Measurements from ENCODE around the gene UGT1A8.
"Not testable (repeated sequence)": the region's sequence is repeated elsewhere in the genome, so short reads cannot be mapped to it uniquely, and the experiment has no call there.

UGT1A8 gene

DNA sequence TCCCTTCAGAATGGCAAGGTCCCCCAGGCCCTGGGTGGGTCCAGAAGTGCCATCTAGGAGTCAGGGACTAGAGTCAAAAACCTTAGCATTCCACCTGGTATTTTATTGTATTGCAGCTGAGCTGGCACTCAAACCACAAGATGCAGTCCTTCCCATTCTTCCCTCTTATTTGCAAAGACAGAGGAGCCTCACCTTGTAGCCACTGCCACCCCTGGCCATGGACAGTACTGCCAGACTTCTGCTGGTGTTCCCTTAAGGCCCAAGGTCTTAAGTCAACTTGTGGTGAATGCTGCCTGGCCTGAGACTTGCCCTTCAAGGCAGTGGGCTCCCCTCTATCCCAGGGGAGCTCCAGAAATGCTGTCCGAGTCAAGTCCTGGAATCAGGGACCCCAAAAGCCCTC, 25.7 kb downstream of the UGT1A8 start:
- DNase-seq, result no peak

DNA sequence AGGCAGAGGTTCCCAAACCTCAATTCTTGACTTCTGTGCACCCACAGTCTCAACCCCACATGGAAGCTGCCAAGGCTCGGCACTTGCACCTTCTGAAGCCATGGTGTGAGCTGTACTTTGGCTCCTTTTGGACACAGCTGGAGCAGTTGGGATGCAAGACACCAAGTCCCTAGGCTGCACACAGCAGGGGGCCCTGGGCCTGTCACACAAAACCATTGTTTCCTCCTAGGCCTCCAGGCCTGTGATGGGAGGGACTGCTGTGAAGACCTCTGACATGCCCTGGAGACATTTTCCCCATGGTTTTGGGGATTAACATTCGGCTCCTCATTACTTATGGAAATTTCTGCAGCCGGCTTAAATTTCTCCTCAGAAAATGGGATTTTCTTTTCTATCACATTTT, 28.6 kb downstream of the UGT1A8 start:
- not testable (repeated sequence) for DNase-seq

DNA sequence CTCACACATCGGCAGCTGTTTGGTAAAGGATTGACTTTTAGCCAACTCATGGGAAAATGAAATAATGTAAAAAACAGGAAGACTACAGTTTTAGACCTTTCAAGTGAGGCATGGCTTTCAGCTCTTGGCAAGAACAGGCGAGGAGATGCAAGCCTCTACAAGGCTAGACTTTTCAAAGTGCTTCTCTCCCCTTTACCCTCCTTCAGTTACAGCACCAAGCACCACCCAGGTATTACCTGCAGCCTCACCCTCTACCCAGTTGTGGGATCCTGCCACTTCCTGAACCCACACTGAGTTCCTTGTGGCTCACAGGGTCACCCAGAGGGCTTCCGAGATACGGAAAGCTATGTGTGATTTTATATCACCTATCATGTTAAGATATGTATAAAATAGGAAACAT, 33.5 kb downstream of the UGT1A8 start:
- DNase-seq, result no peak

DNA sequence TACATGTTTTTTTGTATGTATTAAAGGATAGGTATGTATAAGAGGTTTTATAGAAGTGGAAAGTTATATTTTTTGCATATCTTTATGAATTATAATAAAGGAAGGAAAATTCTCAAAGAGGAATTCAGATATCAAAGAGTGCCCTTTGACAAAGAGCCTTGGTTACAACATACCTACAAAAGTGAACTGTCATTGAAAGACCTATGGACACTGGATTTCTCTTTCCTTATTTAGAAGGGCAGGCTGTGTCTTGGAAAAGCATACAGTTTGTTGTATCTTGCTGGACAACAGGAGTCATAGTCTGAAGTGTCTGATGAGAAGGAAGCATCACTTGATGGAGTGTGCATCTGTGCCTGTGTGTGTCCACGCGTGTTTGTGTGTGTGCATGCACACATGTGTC, 34.0 kb downstream of the UGT1A8 start:
- no peak for DNase-seq

DNA sequence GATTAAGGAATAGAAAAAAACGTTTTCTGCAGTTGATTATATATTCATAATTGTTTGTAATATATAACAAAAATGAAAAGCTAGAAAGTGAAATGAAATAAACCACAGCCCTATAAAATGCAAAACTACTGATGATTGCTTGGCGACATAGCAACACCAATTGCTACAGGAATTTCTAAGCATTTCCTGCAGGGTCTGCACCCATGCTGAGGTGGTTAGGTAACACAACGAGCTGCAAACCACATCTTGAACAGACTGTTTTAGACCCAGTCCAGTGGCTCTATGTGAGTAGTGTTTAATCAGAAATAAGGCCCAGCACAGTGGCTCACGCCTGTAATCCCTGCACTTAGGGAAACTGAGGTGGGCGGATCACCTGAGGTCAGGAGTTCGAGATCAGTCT, 37.1 kb downstream of the UGT1A8 start:
- no peak for DNase-seq

DNA sequence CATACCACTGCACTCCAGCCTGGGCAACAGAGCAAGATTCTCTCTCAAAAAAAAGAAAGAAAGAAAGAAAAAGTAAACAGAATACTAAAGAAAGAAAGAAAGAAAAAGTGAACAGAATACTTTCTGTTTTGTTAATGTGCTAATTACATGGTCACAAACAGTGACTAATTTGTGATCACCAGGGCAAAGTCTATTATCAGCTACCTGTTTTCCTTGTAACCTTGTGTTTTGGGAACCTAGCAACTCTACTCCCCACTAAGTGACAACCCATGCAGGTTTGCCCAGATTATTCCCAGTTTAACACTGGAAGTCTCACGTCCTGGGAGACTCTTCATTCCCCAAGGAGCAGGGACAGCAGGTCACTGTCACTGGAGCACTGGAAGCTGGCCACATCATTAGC, 37.6 kb downstream of the UGT1A8 start:
- no peak for DNase-seq

DNA sequence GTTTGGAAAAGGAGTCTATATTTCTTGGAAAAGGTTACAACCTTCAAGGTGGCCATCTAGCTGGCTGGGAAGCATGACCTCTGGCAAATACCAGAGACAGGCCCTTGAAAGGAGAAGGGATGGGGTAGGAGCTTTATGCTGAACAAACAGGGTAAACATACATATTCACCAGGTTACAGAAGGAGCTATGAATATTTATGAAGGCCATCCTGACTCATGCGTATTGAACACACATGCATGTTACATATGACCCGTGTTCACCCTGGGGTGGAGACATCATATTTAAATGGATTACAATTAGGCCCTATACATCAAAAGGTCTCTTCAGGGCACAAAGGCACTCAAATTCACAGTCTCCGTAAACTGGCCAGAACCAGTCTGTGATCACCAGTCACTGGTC, 38.5 kb downstream of the UGT1A8 start:
- DNase-seq, result not testable (repeated sequence)

DNA sequence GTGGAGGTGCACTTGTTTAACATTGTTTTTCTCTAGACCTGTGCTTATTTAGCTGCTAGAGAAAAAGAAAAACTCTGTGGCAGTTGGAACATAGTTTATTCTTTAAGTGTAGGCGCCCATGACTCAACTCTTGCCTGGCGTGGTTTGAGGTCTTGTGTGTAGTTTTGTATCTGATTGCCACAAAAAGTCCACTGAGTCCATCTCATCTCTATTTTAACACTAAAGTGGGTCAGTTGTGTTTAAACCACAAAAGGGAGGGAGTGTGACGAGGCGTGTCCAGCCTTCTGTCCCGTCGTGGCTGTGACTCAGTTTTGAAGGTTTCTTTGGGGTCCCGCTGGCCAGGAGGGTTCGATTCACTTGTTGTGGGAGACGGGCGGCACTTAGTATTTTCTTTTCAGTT, 39.0 kb downstream of the UGT1A8 start:
- no peak for DNase-seq

DNA sequence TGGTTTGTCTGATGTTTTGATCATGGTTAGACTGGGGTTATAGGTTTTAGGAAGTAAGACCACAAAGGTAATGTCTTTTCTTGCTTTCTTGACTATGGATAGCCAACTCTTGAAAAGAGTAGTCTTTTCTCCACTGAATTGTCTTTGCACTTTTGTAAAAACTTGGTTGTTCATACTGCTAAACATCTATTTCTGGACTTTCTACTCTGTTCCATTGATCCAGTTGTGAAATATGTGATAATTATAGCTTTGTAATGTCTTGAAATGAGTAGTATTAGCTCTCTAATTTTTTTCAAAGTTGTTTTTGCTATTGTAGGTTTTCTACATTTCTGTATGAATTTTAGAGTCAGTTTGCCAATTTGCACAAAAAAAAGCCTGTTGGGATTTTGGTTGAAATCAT, 41.2 kb downstream of the UGT1A8 start:
- DNase-seq, result no peak

DNA sequence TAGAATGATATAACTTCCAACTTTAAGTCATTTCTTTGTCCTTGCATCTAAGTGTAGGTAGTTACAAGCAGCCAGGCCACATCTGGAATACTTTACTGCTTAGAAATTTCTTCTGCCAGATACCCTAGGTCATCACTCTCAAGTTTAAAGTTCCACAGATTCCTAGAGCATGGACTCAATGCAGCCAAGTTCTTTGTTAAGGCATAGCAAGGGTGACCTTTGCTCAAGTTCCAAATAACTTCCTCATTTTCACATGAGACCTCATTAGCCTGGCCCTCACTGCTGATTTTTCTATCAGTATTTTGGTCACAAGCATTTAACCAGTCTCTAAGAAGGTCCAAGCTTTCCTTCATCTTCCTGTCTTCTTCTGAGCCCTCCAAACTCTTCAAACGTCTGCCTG, 46.5 kb downstream of the UGT1A8 start:
- no peak for DNase-seq

DNA sequence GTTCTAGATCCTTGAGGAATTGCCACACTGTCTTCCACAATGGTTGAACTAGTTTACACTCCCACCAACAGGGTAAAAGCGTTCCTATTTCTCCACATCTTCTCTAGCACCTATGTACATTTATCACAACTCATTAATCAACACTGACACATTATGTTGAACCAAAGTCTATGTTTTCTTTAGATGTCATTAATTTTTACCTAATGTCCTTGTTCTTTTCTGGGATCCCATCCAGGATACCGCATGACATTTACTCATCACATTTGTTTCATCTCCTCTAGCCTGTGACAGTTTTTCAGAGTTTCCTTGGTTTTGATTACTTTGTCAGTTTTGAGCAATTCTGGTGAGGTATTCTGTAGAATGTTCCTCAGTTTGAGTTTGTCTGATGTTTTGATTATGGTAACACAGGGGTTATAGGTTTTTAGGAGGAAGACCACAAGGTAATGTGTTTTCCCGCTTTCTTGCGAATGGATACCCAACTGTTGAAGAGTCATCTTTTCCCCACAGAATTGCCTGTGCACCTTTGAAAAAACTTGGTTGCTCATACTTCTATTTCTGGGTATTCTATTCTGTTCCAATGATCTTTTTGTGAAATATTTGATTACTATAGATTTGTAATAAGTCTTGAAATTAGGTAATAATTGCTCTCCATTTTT, 51.3 kb downstream of the UGT1A8 start:
- no peak for DNase-seq

DNA sequence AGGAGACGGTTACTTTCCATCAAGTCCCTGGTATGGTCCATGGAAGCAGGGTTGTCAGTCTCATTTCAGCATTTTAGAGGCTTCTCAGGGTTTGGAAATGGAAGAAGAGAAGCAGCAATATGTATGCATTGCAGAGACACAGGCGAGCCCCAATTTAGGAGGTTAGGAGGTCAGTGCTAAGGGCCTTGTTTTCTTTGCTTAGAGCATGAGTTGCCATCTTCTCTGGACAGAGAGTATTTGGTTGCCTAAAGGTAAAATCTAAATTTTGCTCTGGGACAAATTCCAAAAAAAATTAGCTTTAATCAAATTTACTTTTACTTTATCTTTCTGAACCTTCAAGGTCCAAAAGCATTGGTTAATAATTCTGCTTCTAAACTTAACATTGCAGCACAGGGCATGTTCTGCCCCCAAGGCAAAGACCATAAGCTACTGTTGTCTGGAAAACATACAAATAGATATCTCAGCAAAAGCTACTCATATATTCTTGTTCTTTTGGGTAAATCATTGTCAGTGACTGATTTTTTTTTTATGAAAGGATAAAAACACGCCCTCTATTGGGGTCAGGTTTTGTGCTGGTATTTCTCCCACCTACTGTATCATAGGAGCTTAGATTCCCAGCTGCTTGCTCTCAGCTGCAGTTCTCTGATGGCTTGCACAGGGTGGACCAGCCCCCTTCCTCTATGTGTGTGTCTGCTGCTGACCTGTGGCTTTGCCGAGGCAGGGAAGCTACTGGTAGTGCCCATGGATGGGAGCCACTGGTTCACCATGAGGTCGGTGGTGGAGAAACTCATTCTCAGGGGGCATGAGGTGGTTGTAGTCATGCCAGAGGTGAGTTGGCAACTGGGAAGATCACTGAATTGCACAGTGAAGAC, 54.1 kb downstream of the UGT1A8 start, which contains the start of gene UGT1A9:
Gene UGT1A9 (plus strand): TSS at position 609 of the 872 bp plus-strand sequence. CDS start 37 bp downstream, at position 646.
- DNase-seq, result no peak

DNA sequence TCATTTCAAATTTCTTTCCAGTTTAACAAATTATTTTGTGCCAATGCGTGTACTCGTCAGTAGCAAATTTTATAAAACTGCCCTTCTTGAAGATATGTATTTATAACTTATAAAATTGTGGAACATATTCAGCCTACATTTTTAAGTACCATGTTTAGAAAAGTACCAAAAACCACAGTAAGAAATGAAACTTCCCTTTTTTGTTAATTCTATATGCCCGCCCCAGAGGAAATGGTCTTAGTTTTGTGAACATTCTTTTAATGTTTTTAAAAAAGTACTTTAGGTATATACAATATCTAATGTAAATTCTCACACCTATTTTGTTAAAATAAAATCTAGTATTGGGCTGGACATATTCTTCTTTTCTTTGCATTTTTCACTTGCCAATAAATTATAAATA, 55.5 kb downstream of the UGT1A8 start:
- DNase-seq, result no peak

DNA sequence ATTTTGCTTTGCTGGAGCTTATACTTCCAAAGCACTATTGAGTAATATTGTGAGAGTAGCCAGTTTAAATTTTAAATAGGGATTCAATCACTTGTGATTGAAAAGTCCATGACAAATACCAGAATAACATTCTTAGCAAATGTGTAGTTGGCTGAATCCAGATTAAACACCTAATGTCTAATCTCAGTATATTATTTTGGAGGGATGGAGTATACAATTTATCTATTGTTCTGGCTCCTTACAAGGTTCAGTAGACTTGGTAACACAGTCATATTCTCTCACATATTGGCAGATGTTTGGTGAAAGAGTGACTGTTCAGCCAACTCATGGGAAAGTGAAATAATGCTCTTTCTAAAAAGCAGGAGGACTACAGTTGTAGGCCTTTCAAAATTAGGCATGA, 56.5 kb downstream of the UGT1A8 start:
- no peak for DNase-seq

DNA sequence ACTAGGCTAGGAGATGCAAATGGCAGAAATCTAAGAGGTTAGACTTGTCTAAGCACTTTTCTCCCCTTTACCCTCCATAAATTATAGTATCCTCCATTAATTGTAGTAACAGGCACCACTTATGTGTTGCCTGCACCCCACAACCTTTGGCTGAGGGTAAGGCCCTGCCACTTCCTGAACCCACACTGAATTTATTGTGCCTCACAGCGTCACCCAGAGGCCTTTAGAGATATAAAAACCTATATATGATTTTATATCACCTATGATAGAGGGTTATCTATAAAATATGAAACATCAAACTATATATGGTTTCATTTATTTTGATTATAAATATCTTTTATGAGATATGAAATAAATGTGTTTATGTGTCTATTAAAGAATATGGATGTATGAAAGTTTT, 56.9 kb downstream of the UGT1A8 start:
- DNase-seq, result no peak

DNA sequence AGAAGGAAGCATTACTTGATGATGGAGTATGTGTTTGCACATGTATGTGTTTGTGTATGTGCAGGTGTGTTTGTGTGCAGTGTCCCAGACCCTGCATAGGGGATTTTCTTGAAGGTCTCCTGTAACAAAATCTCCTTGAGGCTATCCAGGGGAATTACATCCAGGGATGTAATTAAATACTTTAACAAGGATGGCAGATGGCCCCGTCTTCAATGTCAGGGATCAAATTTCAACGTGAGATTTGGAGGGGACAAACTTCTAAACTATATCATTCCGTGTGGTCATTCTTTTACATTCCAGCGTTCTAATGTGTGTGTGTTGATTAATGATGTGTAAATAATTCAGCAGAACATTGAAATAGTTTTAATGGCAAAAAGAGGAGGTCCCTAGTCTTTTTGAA, 57.6 kb downstream of the UGT1A8 start:
- no peak for DNase-seq

DNA sequence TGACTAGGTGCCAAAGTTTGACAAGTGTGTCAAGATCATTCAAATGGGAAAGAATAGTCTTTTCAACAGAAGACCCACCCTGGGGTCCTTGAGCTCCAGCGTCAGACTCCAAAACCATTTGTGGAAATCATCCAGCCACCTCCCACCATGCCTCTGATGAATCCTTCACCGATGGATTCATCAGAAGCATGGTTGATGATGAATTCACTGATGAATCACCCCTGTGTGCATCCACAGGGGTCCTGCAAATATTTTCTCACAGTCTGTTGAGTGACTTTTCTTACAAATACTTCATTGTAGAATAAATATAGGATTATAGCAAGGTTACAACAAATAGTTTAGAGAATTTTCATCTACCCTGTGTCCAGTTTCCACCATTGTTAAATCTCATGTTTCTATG, 58.6 kb downstream of the UGT1A8 start:
- no peak for DNase-seq

DNA sequence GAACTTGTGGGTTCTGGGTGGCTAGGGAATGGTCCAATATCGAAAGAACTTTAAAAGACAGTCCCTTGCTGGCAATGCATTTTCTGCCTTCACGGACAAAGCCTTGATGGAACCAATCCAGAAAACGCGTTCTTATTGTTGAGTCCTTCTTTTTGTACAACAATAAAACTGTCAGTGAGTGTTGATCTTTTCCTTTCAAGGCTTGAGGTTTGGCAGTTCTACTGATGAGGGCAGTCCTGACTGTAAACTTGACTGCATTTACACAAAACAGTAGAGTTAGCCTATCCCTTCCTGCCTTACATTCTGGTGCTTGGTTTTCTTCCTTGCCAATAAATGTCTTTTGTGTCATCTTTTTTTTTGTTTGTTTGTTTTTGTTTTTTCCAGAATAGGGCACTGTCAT, 61.8 kb downstream of the UGT1A8 start:
- peak; percentile 5 for DNase-seq

DNA sequence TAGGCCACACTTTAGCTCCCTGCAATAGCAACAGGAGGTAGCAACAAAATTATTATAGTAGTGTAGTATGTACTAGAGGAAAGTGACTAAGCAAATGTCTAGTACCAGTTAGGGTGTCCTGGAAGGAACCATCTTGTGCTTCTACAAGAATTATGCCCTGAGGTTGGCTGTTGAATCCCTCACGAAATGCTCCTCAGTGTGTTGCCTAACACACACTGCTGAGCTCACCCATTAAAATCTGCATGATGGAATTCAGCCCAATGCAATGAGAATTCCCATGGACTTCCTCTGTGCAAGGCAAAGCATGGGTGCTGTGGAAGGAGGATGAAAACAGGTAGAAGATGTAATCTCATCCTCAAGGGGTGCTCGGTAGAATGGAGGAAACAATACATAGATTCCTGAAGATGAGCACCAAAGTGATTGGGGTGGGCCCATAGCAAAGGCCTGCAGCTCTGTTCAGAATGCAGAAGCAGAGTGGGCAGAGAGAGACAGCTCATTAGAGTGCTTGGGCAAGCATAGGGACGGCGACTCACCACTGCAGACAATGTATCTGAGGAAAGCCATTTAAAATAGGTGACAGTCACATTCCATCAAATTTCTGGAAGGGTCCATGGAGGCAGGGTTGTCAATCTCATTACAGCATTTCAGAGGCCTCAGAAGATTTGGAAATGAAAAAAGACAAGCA, 63.1 kb downstream of the UGT1A8 start:
- DNase-seq, result no peak

DNA sequence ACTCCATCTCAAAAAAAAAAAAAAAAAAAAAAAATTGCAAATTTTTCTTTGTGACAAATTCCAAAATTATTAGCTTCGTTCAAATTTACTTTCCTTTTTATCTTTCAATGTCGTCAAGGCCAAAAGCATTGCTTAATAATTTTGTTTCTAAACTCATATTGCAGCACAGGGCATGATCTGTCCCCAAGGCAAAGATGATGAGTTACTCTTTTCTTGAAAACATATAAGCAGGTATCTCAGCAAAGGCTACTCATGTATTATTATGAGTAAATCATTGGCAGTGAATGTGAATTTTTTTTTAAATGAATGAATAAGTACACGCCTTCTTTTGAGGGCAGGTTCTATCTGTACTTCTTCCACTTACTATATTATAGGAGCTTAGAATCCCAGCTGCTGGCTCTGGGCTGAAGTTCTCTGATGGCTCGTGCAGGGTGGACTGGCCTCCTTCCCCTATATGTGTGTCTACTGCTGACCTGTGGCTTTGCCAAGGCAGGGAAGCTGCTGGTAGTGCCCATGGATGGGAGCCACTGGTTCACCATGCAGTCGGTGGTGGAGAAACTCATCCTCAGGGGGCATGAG, 64.2 kb downstream of the UGT1A8 start, which contains the start of gene UGT1A7:
Gene UGT1A7 (plus strand): TSS at position 381 of the 579 bp plus-strand sequence. CDS start 37 bp downstream, at position 418.
- no peak for DNase-seq

DNA sequence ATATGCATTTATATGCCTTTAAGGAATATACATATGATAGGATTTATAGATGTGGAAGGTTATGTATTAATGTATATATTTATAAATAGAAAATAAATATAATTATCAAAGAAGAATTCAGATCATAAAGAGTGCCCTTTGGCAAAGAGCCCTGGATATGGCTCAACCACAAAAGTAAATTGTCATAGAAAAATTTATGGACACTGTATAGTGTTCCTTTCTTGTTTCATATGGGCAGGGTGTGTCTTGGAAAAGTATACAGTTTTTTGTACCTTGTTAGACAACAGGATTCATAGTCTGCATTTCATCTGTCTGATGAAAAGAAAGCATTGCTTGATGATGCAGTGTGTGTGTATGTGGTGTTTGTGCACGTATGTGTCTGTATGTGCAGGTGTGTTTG, 67.2 kb downstream of the UGT1A8 start:
- no peak for DNase-seq

DNA sequence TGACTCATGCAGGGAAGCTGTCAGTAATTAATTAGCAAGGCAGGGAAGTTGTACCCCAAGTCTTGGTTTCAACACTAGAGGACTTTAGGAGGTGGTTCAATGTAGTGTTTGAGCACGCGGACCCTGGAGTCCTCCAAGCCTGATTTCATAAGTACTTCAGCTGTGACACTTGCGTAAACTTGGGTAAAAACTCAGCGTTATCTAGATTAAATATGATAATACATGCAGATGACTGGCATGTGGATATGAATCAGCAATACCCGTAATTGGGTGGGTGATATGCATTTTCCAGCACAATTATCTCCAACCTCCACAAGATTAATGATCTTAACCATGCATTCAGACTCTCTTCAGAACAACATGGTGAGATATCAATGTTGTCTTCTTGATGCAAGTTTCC, 69.5 kb downstream of the UGT1A8 start:
- no peak for DNase-seq

DNA sequence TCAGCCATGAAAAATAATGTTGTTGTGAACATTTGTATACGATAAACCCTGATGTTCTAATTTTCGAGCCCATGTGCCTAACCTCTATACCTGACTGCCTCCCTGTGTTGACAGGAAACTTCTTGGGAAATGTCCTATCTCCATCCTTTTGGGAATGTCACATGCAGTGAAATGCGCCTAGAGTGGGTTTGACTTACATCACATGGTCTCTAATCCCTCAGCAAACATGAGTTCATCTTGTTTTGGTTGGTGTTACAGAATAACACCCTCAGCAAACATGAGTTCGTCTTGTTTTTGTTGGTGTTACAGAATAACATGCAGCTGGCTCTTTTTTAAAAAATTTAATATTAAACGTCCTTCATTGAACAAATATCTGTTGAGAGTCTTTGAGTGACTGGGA, 70.9 kb downstream of the UGT1A8 start:
- no peak for DNase-seq
